NB4 (cell line): ENCODE measurements around the gene VWA2.

Experiments used
- CTCF ChIP-seq: IDR thresholded peaks from one replicate; pipeline ENCODE4 v1.5.1; 2012; ENCODE audit warnings: low read depth, low read length
- MAX ChIP-seq: IDR thresholded peaks from 2 replicates; pipeline ENCODE4 v1.6.1; 2011; ENCODE audit warnings: low read depth, low read length
- POLR2A ChIP-seq: IDR thresholded peaks from 2 replicates; pipeline ENCODE4 v1.6.1; 2011; ENCODE audit warnings: mild to moderate bottlenecking; ENCODE audit not compliant: insufficient read length; ENCODE audit errors: extremely low read depth

- TF ChIP-seq CTCF (no peak), POLR2A (no peak), MAX (no peak)
Observed at GRCh38 chr10:114273910-114274309, 34.9 kb downstream of the VWA2 start.
